Upper lobe of left lung (tissue), 4 donors: ENCODE data around the gene TENM4.

Experiments
- EP300 ChIP-seq, 4 donors: sonication (generic); formaldehyde crosslinking; IDR thresholded peaks; one replicate each; pipeline ENCODE4 v1.5.1; 2017; ENCODE audit warnings: antibody characterized with exemption in 4 of 4, control low read depth in 2 of 4
- POLR2A ChIP-seq, 4 donors: fragments of 450-650 bp; IDR thresholded peaks; one replicate each; pipeline ENCODE4 v1.5.1; 2016 to 2017; ENCODE audit warnings: antibody characterized with exemption in 4 of 4, mild to moderate bottlenecking in 2 of 4
- TF ChIP-seq, protein P1 (sequence below), 6 experiments: fragments of 450-650 bp in 4 of 6; fragments of 200-600 bp in 2 of 6; sonication (generic) in 2 of 6; IDR thresholded peaks; one replicate each; pipeline ENCODE4 v1.5.1; 2016 to 2019; ENCODE audit warnings: antibody characterized with exemption in 6 of 6

- TF ChIP-seq, protein P1, sequence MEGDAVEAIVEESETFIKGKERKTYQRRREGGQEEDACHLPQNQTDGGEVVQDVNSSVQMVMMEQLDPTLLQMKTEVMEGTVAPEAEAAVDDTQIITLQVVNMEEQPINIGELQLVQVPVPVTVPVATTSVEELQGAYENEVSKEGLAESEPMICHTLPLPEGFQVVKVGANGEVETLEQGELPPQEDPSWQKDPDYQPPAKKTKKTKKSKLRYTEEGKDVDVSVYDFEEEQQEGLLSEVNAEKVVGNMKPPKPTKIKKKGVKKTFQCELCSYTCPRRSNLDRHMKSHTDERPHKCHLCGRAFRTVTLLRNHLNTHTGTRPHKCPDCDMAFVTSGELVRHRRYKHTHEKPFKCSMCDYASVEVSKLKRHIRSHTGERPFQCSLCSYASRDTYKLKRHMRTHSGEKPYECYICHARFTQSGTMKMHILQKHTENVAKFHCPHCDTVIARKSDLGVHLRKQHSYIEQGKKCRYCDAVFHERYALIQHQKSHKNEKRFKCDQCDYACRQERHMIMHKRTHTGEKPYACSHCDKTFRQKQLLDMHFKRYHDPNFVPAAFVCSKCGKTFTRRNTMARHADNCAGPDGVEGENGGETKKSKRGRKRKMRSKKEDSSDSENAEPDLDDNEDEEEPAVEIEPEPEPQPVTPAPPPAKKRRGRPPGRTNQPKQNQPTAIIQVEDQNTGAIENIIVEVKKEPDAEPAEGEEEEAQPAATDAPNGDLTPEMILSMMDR (IDR thresholded peaks at IDR 0.05): no peak
- TF ChIP-seq EP300 (IDR thresholded peaks at IDR 0.05) (no peak), POLR2A (IDR thresholded peaks at IDR 0.05) (no peak)
Observed at GRCh38 chr11:78786746-78787145, 654.1 kb downstream of the TENM4 start.
